ENCODE results near the gene HRH1. TPM values are rescaled to one million over a fixed set of nuclear protein-coding genes. Genes with fewer than 3 reads are reported as not detected.

HRH1 gene
- total RNA-seq, 3 donors from 2014 or later: 2.3 to 6.5 (median 3.6) TPM

- no peak for DNase-seq
- H3K4me1 Mint-ChIP-seq (ENCODE audit: low read depth): no peaks in the 10 kb centered on the region
- no peaks in the 10 kb centered on the region for H3K36me3 Mint-ChIP-seq (ENCODE audit: insufficient read depth)
- peak; percentile 44 to 62 for ATAC-seq
- no peaks in the 10 kb centered on the region for H3K9me3 Mint-ChIP-seq
- no peak overlapping the region for H3K4me3 Mint-ChIP-seq
- H3K27me3 Mint-ChIP-seq (ENCODE audit: low read depth): peaks cover 4% of the 10 kb centered on the region
Measured at GRCh38 chr3:11134794-11135193, 19.5 kb upstream of the HRH1 start.

DNA sequence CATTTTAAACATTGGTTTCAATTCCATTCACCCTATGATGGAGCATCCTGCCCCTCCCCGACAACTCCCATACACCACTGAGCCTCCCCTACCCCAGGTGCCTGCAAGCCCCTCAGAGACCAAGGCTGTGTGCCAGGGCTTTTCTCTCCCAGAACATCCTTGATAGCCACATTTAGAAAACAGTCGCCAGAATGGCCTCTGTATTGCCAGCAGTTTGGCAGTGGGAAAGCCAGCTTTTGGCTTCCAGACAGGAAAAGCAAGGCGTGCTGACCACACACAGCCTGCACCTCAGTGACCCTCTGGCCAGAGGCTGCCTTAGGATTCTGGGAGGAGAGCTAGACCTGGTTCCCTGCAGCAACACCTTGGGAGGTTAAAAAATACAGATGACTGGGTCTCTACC lies 18.2 kb upstream of the HRH1 start:
- peaks cover 2% of the 10 kb centered on the region for H3K27me3 Mint-ChIP-seq (ENCODE audit: low read depth)
- H3K36me3 Mint-ChIP-seq (ENCODE audit: insufficient read depth): no peaks in the 10 kb centered on the region
- no peak for DNase-seq
- H3K4me1 Mint-ChIP-seq (ENCODE audit: low read depth): peaks cover 6% of the 10 kb centered on the region
- H3K9me3 Mint-ChIP-seq: no peaks in the 10 kb centered on the region
- H3K4me3 Mint-ChIP-seq: no peak overlapping the region
- ATAC-seq: no peak

DNA sequence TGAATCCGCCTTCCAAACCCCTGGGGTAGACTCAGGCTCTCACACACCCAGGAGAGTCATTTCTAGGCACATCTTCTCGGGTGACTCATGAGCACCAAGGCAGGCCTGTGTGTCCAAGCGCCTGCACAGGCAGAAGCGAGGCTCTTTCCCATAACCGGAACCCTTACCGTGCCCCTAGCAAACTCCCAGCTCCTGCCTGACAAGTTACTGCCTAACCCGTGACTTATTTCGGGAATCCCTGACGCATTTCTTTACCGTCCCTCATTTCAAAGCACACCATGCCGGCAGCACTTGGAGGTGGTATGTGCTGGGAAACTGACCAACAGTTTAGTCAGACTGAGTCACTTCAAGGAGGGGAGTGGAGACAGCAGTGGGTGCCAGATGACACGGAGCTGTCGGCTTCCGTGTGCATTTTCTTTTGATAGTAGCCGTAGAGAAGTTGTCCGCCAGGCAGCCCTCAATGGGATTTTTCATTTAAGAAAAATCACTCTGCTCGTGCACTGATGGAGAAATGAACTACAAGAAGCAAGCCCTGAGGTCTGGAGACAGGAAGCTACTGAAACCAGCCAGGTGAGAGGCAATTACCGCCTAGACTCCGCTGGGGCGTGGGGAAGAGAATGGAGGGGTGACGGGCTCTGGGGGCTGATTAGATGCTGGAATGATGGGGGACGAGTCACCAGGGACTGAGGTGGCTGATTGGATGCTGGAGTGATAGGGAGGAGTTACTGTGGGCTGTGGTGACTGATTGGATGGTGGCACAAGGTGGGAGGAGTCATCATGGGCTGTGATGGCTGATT lies 17.3 kb upstream of the HRH1 start:
- H3K9me3 Mint-ChIP-seq: no peaks in the 10 kb centered on the region

GRCh38 chr3:11137627-11137959 lies 16.7 kb upstream of the HRH1 start:
- H3K27me3 Mint-ChIP-seq (ENCODE audit: low read depth): peaks cover 2% of the 10 kb centered on the region
- no peak overlapping the region for H3K4me3 Mint-ChIP-seq
- DNase-seq: no peak
- no peaks in the 10 kb centered on the region for H3K36me3 Mint-ChIP-seq (ENCODE audit: insufficient read depth)
- H3K9me3 Mint-ChIP-seq: no peaks in the 10 kb centered on the region
- ATAC-seq: no peak
- peaks cover 6% of the 10 kb centered on the region for H3K4me1 Mint-ChIP-seq (ENCODE audit: low read depth)

More for the DNA sequence above, 17.3 kb upstream of the HRH1 start:
- Mint-ChIP-seq H3K36me3 (ENCODE audit: insufficient read depth) (no peaks in the 10 kb centered on the region), H3K4me1 (ENCODE audit: low read depth) (peaks cover 6% of the 10 kb centered on the region), H3K27me3 (ENCODE audit: low read depth) (peaks cover 2% of the 10 kb centered on the region), H3K4me3 (no peak overlapping the region)
- no peak for DNase-seq
- peak in 1 of 2 donors; percentile 21 for ATAC-seq

DNA sequence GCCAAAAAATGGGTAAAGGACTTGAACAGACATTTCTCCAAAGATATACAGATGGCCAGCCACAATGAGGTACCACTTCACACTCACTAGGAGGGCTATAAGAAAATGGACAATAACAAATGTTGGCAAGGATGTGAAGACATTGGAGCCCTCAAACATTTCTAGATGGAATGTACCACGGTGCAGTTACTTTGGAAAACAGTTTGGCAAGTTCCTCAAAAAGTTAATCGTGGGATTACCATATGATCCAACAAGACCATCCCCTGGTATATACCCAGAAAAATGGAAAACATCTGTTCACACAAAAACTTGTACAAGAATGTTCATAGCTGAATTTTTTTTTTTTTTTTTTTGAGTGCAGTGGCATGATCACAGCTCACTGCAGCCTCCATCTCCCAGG lies 15.9 kb upstream of the HRH1 start:
- Mint-ChIP-seq H3K27me3 (ENCODE audit: low read depth) (peaks cover 2% of the 10 kb centered on the region), H3K36me3 (ENCODE audit: insufficient read depth) (no peaks in the 10 kb centered on the region), H3K9me3 (no peaks in the 10 kb centered on the region), H3K4me1 (ENCODE audit: low read depth) (peaks cover 6% of the 10 kb centered on the region), H3K4me3 (no peak overlapping the region)
- DNase-seq (no peak), ATAC-seq (no peak)

GRCh38 chr3:11140030-11140712 lies 14.1 kb upstream of the HRH1 start:
- ATAC-seq (peak; percentile 41 to 43), DNase-seq (no peak)
- Mint-ChIP-seq H3K9me3 (no peaks in the 10 kb centered on the region), H3K4me3 (no peak overlapping the region), H3K27me3 (ENCODE audit: low read depth) (peaks cover 2% of the 10 kb centered on the region), H3K36me3 (ENCODE audit: insufficient read depth) (no peaks in the 10 kb centered on the region), H3K4me1 (ENCODE audit: low read depth) (peaks cover 6% of the 10 kb centered on the region)

- Mint-ChIP-seq H3K36me3 (ENCODE audit: insufficient read depth) (no peaks in the 10 kb centered on the region), H3K27me3 (ENCODE audit: low read depth) (peaks cover 2% of the 10 kb centered on the region), H3K9me3 (no peaks in the 10 kb centered on the region), H3K4me3 (no peak overlapping the region), H3K4me1 (ENCODE audit: low read depth) (peaks cover 6% of the 10 kb centered on the region)
- ATAC-seq: no peak
- no peak for DNase-seq
Measured at GRCh38 chr3:11140713-11141104, 13.6 kb upstream of the HRH1 start.

- Mint-ChIP-seq H3K4me1 (ENCODE audit: low read depth) (peaks cover 6% of the 10 kb centered on the region), H3K27me3 (ENCODE audit: low read depth) (peaks cover 12% of the 10 kb centered on the region), H3K36me3 (ENCODE audit: insufficient read depth) (no peaks in the 10 kb centered on the region), H3K9me3 (no peaks in the 10 kb centered on the region), H3K4me3 (no peak overlapping the region)
- ATAC-seq (no peak), DNase-seq (no peak)
Measured at GRCh38 chr3:11143476-11143875, 10.8 kb upstream of the HRH1 start.

DNA sequence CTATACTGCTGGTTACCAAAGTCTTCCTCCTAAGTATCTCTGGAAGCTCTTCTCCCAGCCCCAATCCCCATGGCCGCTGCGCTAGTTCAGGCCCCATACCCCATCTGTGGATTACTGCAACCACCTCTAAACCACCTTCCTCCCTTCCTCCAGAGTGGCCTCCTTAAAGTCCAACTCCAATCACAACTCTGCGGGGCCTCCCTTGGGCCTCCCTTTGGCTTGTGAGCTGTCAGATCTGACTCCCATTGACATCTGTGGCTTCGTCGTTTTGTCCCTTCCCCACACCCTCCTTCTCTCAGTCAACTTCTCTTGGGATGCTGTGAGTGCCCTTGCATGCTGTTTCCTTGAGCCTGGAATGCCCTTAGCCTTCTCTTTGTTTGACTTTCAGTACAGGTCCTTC lies 9.3 kb upstream of the HRH1 start:
- ATAC-seq (no peak), DNase-seq (no peak)
- no peaks in the 10 kb centered on the region for H3K36me3 Mint-ChIP-seq (ENCODE audit: insufficient read depth)
- peaks cover 6% of the 10 kb centered on the region for H3K4me1 Mint-ChIP-seq (ENCODE audit: low read depth)
- H3K27me3 Mint-ChIP-seq (ENCODE audit: low read depth): peaks cover 10% of the 10 kb centered on the region
- no peaks in the 10 kb centered on the region for H3K9me3 Mint-ChIP-seq
- no peak overlapping the region for H3K4me3 Mint-ChIP-seq

- Mint-ChIP-seq H3K4me1 (ENCODE audit: low read depth) (no peaks in the 10 kb centered on the region), H3K9me3 (no peaks in the 10 kb centered on the region), H3K27me3 (ENCODE audit: low read depth) (peaks cover 10% of the 10 kb centered on the region), H3K4me3 (no peak overlapping the region), H3K36me3 (ENCODE audit: insufficient read depth) (no peaks in the 10 kb centered on the region)
- no peak for DNase-seq
- ATAC-seq: no peak
Measured at GRCh38 chr3:11145888-11146287, 8.4 kb upstream of the HRH1 start.

DNA sequence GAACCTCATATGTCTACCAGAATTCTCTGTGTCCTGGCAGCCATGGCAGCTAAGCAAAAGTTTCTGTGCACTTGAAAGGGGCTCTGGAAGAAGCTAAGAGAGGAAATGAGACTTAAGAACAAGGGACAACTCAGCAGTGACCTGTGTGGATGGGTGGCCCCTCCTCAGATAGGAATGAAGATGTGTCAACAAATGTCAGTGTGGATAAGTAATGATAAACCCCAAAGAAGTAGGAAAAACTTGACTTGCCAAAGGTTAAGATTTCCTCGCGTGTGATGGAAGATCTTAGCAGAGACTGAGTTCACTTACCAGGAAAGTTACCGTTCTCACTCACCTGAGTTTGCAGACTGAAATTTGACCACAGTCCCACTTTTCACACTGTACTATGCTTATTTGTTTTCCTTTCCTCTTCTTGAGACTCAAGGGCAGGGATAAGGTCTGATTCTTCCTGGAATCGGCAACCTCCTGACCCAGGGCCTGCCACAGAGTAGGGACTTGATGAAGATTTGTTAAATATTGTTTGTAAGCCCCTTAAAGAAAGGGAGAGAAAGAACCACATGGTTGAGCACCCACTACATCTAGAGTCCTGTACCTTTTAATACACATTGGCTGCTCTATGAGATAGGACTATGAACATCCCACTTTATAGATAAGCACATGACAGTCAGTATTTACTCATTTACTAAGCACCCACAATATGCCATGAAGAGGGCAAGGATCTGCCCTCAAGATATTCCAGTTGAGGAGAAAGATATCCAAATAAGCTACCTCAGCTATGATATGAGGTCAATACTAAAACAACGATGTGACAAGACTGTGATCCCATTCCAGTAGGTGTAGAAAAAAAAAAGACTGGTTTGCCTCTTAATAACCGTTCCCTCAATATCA lies 7.3 kb upstream of the HRH1 start:
- no peaks in the 10 kb centered on the region for H3K36me3 Mint-ChIP-seq (ENCODE audit: insufficient read depth)
- H3K9me3 Mint-ChIP-seq: no peaks in the 10 kb centered on the region
- H3K27me3 Mint-ChIP-seq (ENCODE audit: low read depth): peaks cover 10% of the 10 kb centered on the region
- H3K4me3 Mint-ChIP-seq: no peak overlapping the region
- no peaks in the 10 kb centered on the region for H3K4me1 Mint-ChIP-seq (ENCODE audit: low read depth)
- DNase-seq: no peak
- ATAC-seq: no peak

DNA sequence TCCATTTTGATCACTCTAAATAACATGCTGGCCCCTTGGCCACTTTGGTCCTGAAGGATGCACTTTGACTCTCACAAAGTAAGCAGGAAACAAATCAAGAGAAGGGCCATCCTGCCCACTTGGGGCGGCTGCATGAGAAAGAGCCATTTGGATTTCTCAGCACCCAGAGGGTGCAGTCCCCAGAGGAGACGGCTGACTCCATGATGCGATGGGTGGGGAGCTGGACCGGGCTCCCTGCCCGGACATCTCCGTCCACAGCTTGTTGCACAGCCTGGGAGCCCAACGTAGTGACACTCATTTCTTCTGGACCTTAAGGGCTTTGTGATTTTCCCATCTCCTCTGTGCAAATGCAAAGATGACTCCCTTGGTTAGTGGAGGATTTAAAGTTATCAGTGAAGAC lies 4.0 kb upstream of the HRH1 start:
- Mint-ChIP-seq H3K36me3 (ENCODE audit: insufficient read depth) (no peaks in the 10 kb centered on the region), H3K4me1 (ENCODE audit: low read depth) (peaks cover 9% of the 10 kb centered on the region), H3K4me3 (no peak overlapping the region), H3K27me3 (ENCODE audit: low read depth) (peaks cover 35% of the 10 kb centered on the region), H3K9me3 (no peaks in the 10 kb centered on the region)
- ATAC-seq: no peak
- no peak for DNase-seq

- Mint-ChIP-seq H3K4me1 (ENCODE audit: low read depth) (peaks cover 13% of the 10 kb centered on the region), H3K27me3 (ENCODE audit: low read depth) (peaks cover 47% of the 10 kb centered on the region), H3K9me3 (no peaks in the 10 kb centered on the region), H3K36me3 (ENCODE audit: insufficient read depth) (no peaks in the 10 kb centered on the region), H3K4me3 (no peak overlapping the region)
- no peak for ATAC-seq
- DNase-seq: no peak
Measured at GRCh38 chr3:11152301-11152700, 2.0 kb upstream of the HRH1 start.

DNA sequence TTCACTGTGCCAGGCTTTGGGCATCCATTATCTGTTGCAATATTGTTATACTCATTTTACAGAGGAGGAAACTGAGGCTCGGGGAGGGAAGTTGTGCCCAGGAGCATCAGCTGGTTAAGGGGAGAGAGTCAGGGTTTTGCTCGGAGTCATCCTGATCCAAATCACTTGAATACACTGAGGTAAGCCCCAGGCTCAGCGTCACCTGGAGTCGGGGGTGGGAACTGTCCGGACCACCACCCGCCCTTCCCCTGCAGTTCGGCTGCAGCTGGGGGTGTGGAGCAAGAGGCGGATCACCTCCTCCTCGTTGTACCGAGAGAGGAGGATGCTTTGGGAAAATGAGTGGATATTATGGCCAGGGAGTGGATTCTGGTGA lies 646 bp downstream of the HRH1 start:
- Mint-ChIP-seq H3K27me3 (ENCODE audit: low read depth) (peaks cover 49% of the 10 kb centered on the region), H3K4me3 (peak overlapping the region; percentile 33), H3K36me3 (ENCODE audit: insufficient read depth) (no peaks in the 10 kb centered on the region), H3K9me3 (no peaks in the 10 kb centered on the region), H3K4me1 (ENCODE audit: low read depth) (peaks cover 13% of the 10 kb centered on the region)
- ATAC-seq (peak in 1 of 2 donors; percentile 25), DNase-seq (no peak)

Data from activated T-cell treated with anti-CD3 and anti-CD28 coated beads, Interleukin-2, amount 50 U/mL, for 4 hours (primary cell).